ENCODE results near the gene EPB41L2.
"Not testable (repeated sequence)": the region's sequence is repeated elsewhere in the genome, so short reads cannot be mapped to it uniquely, and the experiment has no call there.

The EPB41L2 gene

GRCh38 chr6:131033631-131034030 is 29.4 kb downstream of the EPB41L2 start:
- DNase-seq, result no peak

GRCh38 chr6:131029626-131030297 is 33.3 kb downstream of the EPB41L2 start:
- DNase-seq, result no peak

- DNase-seq, result no peak
Measured at GRCh38 chr6:131027326-131027725, 35.7 kb downstream of the EPB41L2 start.

GRCh38 chr6:131026243-131026642 is 36.8 kb downstream of the EPB41L2 start:
- DNase-seq, result no peak

- DNase-seq, result no peak
Measured at GRCh38 chr6:131024565-131024964, 38.5 kb downstream of the EPB41L2 start.

GRCh38 chr6:131023834-131024504 is 39.1 kb downstream of the EPB41L2 start:
- DNase-seq, result no peak

GRCh38 chr6:131022691-131023090 is 40.4 kb downstream of the EPB41L2 start:
- no peak for DNase-seq

GRCh38 chr6:131017962-131018361 is 45.1 kb downstream of the EPB41L2 start:
- no peak for DNase-seq

GRCh38 chr6:131015630-131016263 is 47.3 kb downstream of the EPB41L2 start:
- no peak for DNase-seq

- no peak for DNase-seq
Measured at GRCh38 chr6:131015025-131015591, 47.9 kb downstream of the EPB41L2 start.

GRCh38 chr6:131014080-131014776 is 48.8 kb downstream of the EPB41L2 start:
- no peak for DNase-seq

GRCh38 chr6:131013495-131013894 is 49.5 kb downstream of the EPB41L2 start:
- DNase-seq, result no peak

GRCh38 chr6:131009790-131010189 is 53.3 kb downstream of the EPB41L2 start:
- DNase-seq, result no peak

GRCh38 chr6:131008965-131009364 is 54.1 kb downstream of the EPB41L2 start:
- not testable (repeated sequence) for DNase-seq

- not testable (repeated sequence) for DNase-seq
Measured at GRCh38 chr6:131007964-131008363, 55.1 kb downstream of the EPB41L2 start.

- no peak for DNase-seq
Measured at GRCh38 chr6:131007286-131007685, 55.8 kb downstream of the EPB41L2 start.

GRCh38 chr6:131005439-131006016 is 57.5 kb downstream of the EPB41L2 start:
- no peak for DNase-seq

GRCh38 chr6:131004936-131005335 is 58.1 kb downstream of the EPB41L2 start:
- no peak for DNase-seq

GRCh38 chr6:131004387-131004755 is 58.7 kb downstream of the EPB41L2 start:
- no peak for DNase-seq

- DNase-seq, result peak in 1 of 2 experiments; percentile 22
Measured at GRCh38 chr6:131003488-131004386, 59.3 kb downstream of the EPB41L2 start.

GRCh38 chr6:131002661-131002980 is 60.4 kb downstream of the EPB41L2 start:
- DNase-seq, result no peak
